H1 (cell line): Measurements from ENCODE around the gene SLC16A2. TPM values are rescaled to one million over a fixed set of nuclear protein-coding genes. Genes with fewer than 3 reads are reported as not detected.
"Not testable (repeated sequence)": the region's sequence is repeated elsewhere in the genome, so short reads cannot be mapped to it uniquely, and the experiment has no call there.

Experiments used
- CTCF ChIA-PET: fragments of 300-600 bp; sonication (Branson Sonifier 250); formaldehyde crosslinking; loops from one replicate; lab custom pipeline; 2021; ENCODE audit not compliant: partially characterized antibody; lab: Charles Lee
- POLR2A ChIA-PET: fragments of 300-600 bp; sonication (Branson Sonifier 250); formaldehyde crosslinking; loops from one replicate; lab custom pipeline; 2021; ENCODE audit warnings: inconsistent platforms; ENCODE audit not compliant: partially characterized antibody; lab: Charles Lee
- DNase-seq, 2 experiments: peaks; one replicate each; pipeline versions ENCODE4 v3.0.0 to v3.0.0-alpha.2; 2010 to 2022; ENCODE audit warnings: low spot score in 2 of 2, low read depth in 1 of 2, mixed read lengths in 1 of 2
- FAIRE-seq: peaks from 2 replicates; lab custom pipeline; 2011; peaks lifted over from hg19 to GRCh38; lab: Jason Lieb, UNC
- H2AFZ ChIP-seq: 2 replicates; pipeline ENCODE4 v1.8.1; 2012; ENCODE audit warnings: low read length, inconsistent platforms
- H2AK5ac ChIP-seq: 2 replicates; pipeline ENCODE4 v1.6.1; 2013; ENCODE audit warnings: low read depth, low read length
- H2BK120ac ChIP-seq: replicated peaks from 2 replicates; pipeline ENCODE3; 2013; ENCODE audit warnings: low read depth, low read length, inconsistent platforms
- H2BK12ac ChIP-seq: 2 replicates; pipeline ENCODE4 v1.6.1; 2013; ENCODE audit warnings: low read depth, low read length
- H2BK15ac ChIP-seq: 2 replicates; pipeline ENCODE4 v1.6.1; 2013; ENCODE audit warnings: low read length
- H2BK20ac ChIP-seq: 2 replicates; pipeline ENCODE4 v1.6.1; 2013; ENCODE audit warnings: low read length
- H2BK5ac ChIP-seq: 2 replicates; pipeline ENCODE4 v1.6.1; 2013; ENCODE audit warnings: low read depth, low read length
- H3K14ac ChIP-seq: 2 replicates; pipeline ENCODE4 v1.6.1; 2013; ENCODE audit warnings: inconsistent platforms; ENCODE audit not compliant: insufficient read length
- H3K18ac ChIP-seq: 2 replicates; pipeline ENCODE4 v1.6.1; 2013; ENCODE audit warnings: low read length; ENCODE audit errors: extremely low read depth
- H3K23ac ChIP-seq: 2 replicates; pipeline ENCODE4 v1.6.1; 2013; ENCODE audit warnings: inconsistent platforms; ENCODE audit not compliant: insufficient read length
- H3K23me2 ChIP-seq: 2 replicates; pipeline ENCODE4 v1.6.1; 2013; ENCODE audit warnings: low read depth, low read length
- H3K27ac ChIP-seq: 2 replicates; pipeline ENCODE4 v1.6.1; 2011; ENCODE audit warnings: low read depth, low read length, inconsistent platforms
- H3K27me3 ChIP-seq, 4 experiments: replicated peaks in 1 of 4; 1 replicate in 1 of 4; 2 replicates in 3 of 4; pipeline versions ENCODE4 v1.6.1 to v1.8.1; 2011 to 2013; ENCODE audit warnings: low read length in 3 of 4, mild to moderate bottlenecking in 3 of 4, inconsistent platforms in 2 of 4, mixed read lengths in 2 of 4, moderate library complexity in 1 of 4; ENCODE audit not compliant: control insufficient read depth in 3 of 4, insufficient read depth in 3 of 4; ENCODE audit errors: extremely low read depth in 1 of 4
- H3K36me3 ChIP-seq, 4 experiments: 2 replicates each; pipeline versions ENCODE4 v1.6.1 to v1.8.1; 2011 to 2013; ENCODE audit warnings: mild to moderate bottlenecking in 4 of 4, low read length in 3 of 4, moderate library complexity in 2 of 4, control low read depth in 1 of 4, inconsistent platforms in 1 of 4; ENCODE audit not compliant: insufficient read depth in 4 of 4, control insufficient read depth in 2 of 4
- H3K4ac ChIP-seq: replicated peaks from 2 replicates; pipeline ENCODE3; 2013; ENCODE audit warnings: low read length, low read depth, mixed read lengths, inconsistent platforms; ENCODE audit not compliant: insufficient read length
- H3K4me1 ChIP-seq, 4 experiments: replicated peaks in 1 of 4; 1 replicate in 1 of 4; 2 replicates in 3 of 4; pipeline versions ENCODE4 v1.6.1 to v1.8.1; 2011 to 2013; ENCODE audit warnings: low read length in 3 of 4, inconsistent platforms in 2 of 4, mixed read lengths in 1 of 4; ENCODE audit not compliant: insufficient read depth in 4 of 4, control insufficient read depth in 3 of 4
- H3K4me2 ChIP-seq, 2 experiments: 2 replicates each; pipeline versions ENCODE4 v1.6.1 to v1.8.1; 2011 to 2013; ENCODE audit warnings: low read depth in 2 of 2, low read length in 2 of 2, control low read depth in 1 of 2, inconsistent platforms in 1 of 2, mild to moderate bottlenecking in 1 of 2; ENCODE audit not compliant: insufficient read depth in 1 of 2
- H3K4me3 ChIP-seq, 4 experiments: fragments of 200-600, 300-600 bp in 1 of 4; sonication (generic), shearing (Covaris generic), sonication (Bioruptor Twin) in 1 of 4; 2 replicates each; pipeline versions ENCODE4 v1.5.1 to v1.8.1; 2011 to 2016; ENCODE audit warnings: low read length in 4 of 4, low read depth in 3 of 4, control low read depth in 2 of 4, inconsistent platforms in 2 of 4, mild to moderate bottlenecking in 2 of 4, mixed read lengths in 1 of 4, moderate library complexity in 1 of 4; ENCODE audit not compliant: insufficient read depth in 2 of 4; ENCODE audit errors: extremely low read depth in 1 of 4
- H3K56ac ChIP-seq: replicated peaks from 2 replicates; pipeline ENCODE3; 2013; ENCODE audit warnings: low read depth, mild to moderate bottlenecking, mixed read lengths, low read length, inconsistent platforms; ENCODE audit not compliant: insufficient read length
- H3K79me1 ChIP-seq: 2 replicates; pipeline ENCODE4 v1.6.1; 2013; ENCODE audit warnings: low read depth, low read length, control low read depth
- H3K79me2 ChIP-seq, 2 experiments: 2 replicates each; pipeline versions ENCODE4 v1.6.1 to v1.8.1; 2012 to 2013; ENCODE audit warnings: low read length in 2 of 2, mild to moderate bottlenecking in 2 of 2, inconsistent platforms in 1 of 2; ENCODE audit not compliant: insufficient read depth in 2 of 2, control insufficient read depth in 1 of 2
- H3K9ac ChIP-seq, 4 experiments: replicated peaks in 1 of 4; 1 replicate in 1 of 4; 2 replicates in 3 of 4; pipeline versions ENCODE4 v1.6.1 to v1.8.1; 2011 to 2013; ENCODE audit warnings: low read depth in 3 of 4, low read length in 3 of 4, control low read depth in 2 of 4, mild to moderate bottlenecking in 2 of 4, moderate library complexity in 2 of 4, inconsistent platforms in 1 of 4; ENCODE audit errors: extremely low read depth in 1 of 4
- H3K9me3 ChIP-seq, 2 experiments: 2 replicates each; pipeline versions ENCODE4 v1.6.1 to v1.8.1; 2012 to 2013; ENCODE audit warnings: mild to moderate bottlenecking in 2 of 2, moderate library complexity in 2 of 2, control low read depth in 1 of 2, inconsistent platforms in 1 of 2, low read depth in 1 of 2, low read length in 1 of 2, mixed read lengths in 1 of 2; ENCODE audit not compliant: insufficient read depth in 2 of 2
- H4K20me1 ChIP-seq, 2 experiments: replicated peaks in 1 of 2; 2 replicates each; pipeline versions ENCODE3 to v1.8.1; 2011 to 2013; ENCODE audit warnings: inconsistent platforms in 2 of 2, low read length in 2 of 2, mild to moderate bottlenecking in 1 of 2; ENCODE audit not compliant: insufficient read depth in 2 of 2, control insufficient read depth in 1 of 2
- H4K5ac ChIP-seq: 2 replicates; pipeline ENCODE4 v1.6.1; 2013; ENCODE audit warnings: low read length, low read depth, mixed read lengths, inconsistent platforms; ENCODE audit not compliant: insufficient read length
- H4K8ac ChIP-seq: 2 replicates; pipeline ENCODE4 v1.8.0; 2013; ENCODE audit warnings: mild to moderate bottlenecking, moderate library complexity, low read length, inconsistent platforms; ENCODE audit not compliant: insufficient read depth; ENCODE audit errors: extremely low read depth
- H4K91ac ChIP-seq: replicated peaks from 2 replicates; pipeline ENCODE3; 2013; ENCODE audit warnings: low read length, mixed read lengths, inconsistent platforms; ENCODE audit not compliant: insufficient read length
- JUN ChIP-seq: IDR thresholded peaks from 2 replicates; pipeline ENCODE4 v1.6.1; 2011; ENCODE audit warnings: low read depth, mild to moderate bottlenecking, improper control_type of control experiment, low read length
- WGBS, 2 experiments: shearing (Covaris generic) in 1 of 2; methylation state at CpG; one replicate each; pipeline versions ENCODE4 v1.1.6 to v1.1.7; 2013 to 2015; ENCODE audit warnings: low lambda C conversion rate in 2 of 2, mixed read lengths in 2 of 2, inconsistent platforms in 1 of 2, low coverage in 1 of 2, missing lambda C conversion rate in 1 of 2; ENCODE audit not compliant: insufficient replicate concordance in 2 of 2, insufficient coverage in 1 of 2, insufficient read length in 1 of 2; ENCODE audit errors: extremely low coverage in 1 of 2, missing lambda C conversion rate in 1 of 2; 5-methylcytosine and 5-hydroxymethylcytosine counted together
- polyA plus RNA-seq, 7 experiments: library from polyadenylated mRNA; depleted of rRNA in 3 of 7; stranded (reverse) in 5 of 7; unstranded in 2 of 7; fragments of >200 nt in 5 of 7; fragments of 200-250 nt in 2 of 7; gene quantifications; 1 replicate in 5 of 7; 2 replicates in 1 of 7; 4 replicates in 1 of 7; pipeline versions ENCODE4 v1.2.1 to v1.2.3, GENCODE V29; 2011 to 2013; ENCODE audit warnings: missing spikeins in 2 of 7, mixed read lengths in 2 of 7
- total RNA-seq: library from RNA; stranded (reverse); fragmentation: NEBNext Ultra II Directional; extraction: Animal tissue kit (Norgen Biotek cat#: 25700); gene quantifications from 2 replicates; pipeline ENCODE4 v1.2.1, GENCODE V29; 2021

SLC16A2 gene
- total and polyA plus RNA-seq, 2 of the 8 experiments (the other 6 are each of a cell fraction or from before 2014, with no cell fraction given), result 24.4 to 32.2 TPM

DNA sequence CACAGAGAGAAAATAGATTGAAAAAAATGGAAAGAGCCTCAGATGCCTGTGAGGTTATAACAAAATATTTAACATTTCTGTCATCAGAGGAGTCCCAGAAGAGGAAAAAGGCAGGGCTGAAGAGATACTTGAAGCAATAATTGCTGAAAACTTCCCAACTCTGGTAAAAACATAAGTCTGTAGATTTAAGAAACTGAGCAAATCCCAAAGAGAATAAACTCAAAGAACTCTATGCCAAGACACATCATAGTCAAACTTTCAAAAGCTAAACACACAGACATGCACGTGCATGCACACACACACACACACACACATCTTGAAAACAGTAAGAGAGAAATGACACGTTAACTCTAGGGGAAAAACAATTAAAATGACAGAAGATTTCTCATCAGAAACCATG, 94.1 kb downstream of the SLC16A2 start:
- Histone ChIP-seq H3K4ac (no peak overlapping the region), H4K20me1 (no peaks in the 10 kb centered on the region), H2AFZ (no peak overlapping the region), H3K4me3 (no peak overlapping the region), H3K36me3 (no peaks in the 10 kb centered on the region), H3K4me1 (peaks cover 0 to 4% (median 2%) of the 10 kb centered on the region in 4 experiments; a peak in 1 of 7 replicates), H3K23ac (no peak overlapping the region), H4K8ac (no peak overlapping the region), H3K18ac (no peak overlapping the region), H4K91ac (no peak overlapping the region), H2BK12ac (no peak overlapping the region), H3K23me2 (no peaks in the 10 kb centered on the region), H2AK5ac (no peak overlapping the region), H2BK5ac (no peak overlapping the region), H3K27ac (no peak overlapping the region), H3K9me3 (no peaks in the 10 kb centered on the region), H3K79me2 (no peaks in the 10 kb centered on the region), H2BK20ac (no peak overlapping the region), H2BK15ac (no peak overlapping the region), H3K4me2 (no peak overlapping the region), H3K14ac (no peak overlapping the region), H2BK120ac (no peak overlapping the region), H3K27me3 (no peaks in the 10 kb centered on the region), H4K5ac (no peak overlapping the region), H3K79me1 (no peaks in the 10 kb centered on the region), H3K56ac (no peak overlapping the region), H3K9ac (no peak overlapping the region)
- POLR2A ChIA-PET, result no interaction called here
- TF ChIP-seq JUN, result no peak
- 93% methylated on average over 2 of the region's 2 CpGs; no CpG with 5 or more reads in 1 of the 2 experiments for WGBS, 2 experiments
- CTCF ChIA-PET, result interaction anchor here (0.6 kb wide), 1 partner anchor 21 kb away, joined by 3 read pairs; no protein-coding TSS in a partner anchor
- no peak for DNase-seq
- FAIRE-seq, result peak; percentile 32

GRCh38 chrX:74516013-74516412, 94.7 kb downstream of the SLC16A2 start:
- H3K36me3 ChIP-seq, H3K9me3 ChIP-seq, H4K8ac ChIP-seq, H3K23ac ChIP-seq, H4K91ac ChIP-seq, H3K4me1 ChIP-seq, H3K79me2 ChIP-seq, H2BK120ac ChIP-seq, H3K79me1 ChIP-seq, FAIRE-seq, H3K56ac ChIP-seq, H3K18ac ChIP-seq, H2BK20ac ChIP-seq, H2AK5ac ChIP-seq, H3K4ac ChIP-seq, H2BK5ac ChIP-seq, H3K27ac ChIP-seq, H3K14ac ChIP-seq, DNase-seq, H2BK15ac ChIP-seq, H4K20me1 ChIP-seq, H2BK12ac ChIP-seq, H2AFZ ChIP-seq, H3K4me3 ChIP-seq, H3K23me2 ChIP-seq, H4K5ac ChIP-seq, H3K9ac ChIP-seq, H3K27me3 ChIP-seq, H3K4me2 ChIP-seq, POLR2A ChIA-PET: not testable (repeated sequence)
- CTCF ChIA-PET, result interaction anchor here (0.6 kb wide), 1 partner anchor 22 kb away, joined by 3 read pairs; no protein-coding TSS in a partner anchor
- 88% methylated on average over 1 of the region's 1 CpG; no CpG with 5 or more reads in 1 of the 2 experiments for WGBS, 2 experiments
